Esophagus squamous epithelium (tissue), 5 donors: ENCODE data around the gene SKA3. TPM values are rescaled to one million over a fixed set of nuclear protein-coding genes. Genes with fewer than 3 reads are reported as not detected.
"Not testable (repeated sequence)": the region's sequence is repeated elsewhere in the genome, so short reads cannot be mapped to it uniquely, and the experiment has no call there.

ENCODE experiments used
- DNase-seq: peaks from one replicate; lab custom pipeline; 2025; lab: John Stamatoyannopoulos, UW
- H3K27ac ChIP-seq, 4 donors: fragments of 200-600 bp; sonication (generic); one replicate each; pipeline ENCODE4 v1.5.1; 2016 to 2019; ENCODE audit warnings: mild to moderate bottlenecking in 1 of 4
- H3K27me3 ChIP-seq, 4 donors: fragments of 200-600 bp; sonication (generic); 1 replicate in 3 of 4; 2 replicates in 1 of 4; pipeline versions ENCODE4 v1.5.1 to v1.6.0; 2017 to 2021; ENCODE audit warnings: antibody characterized with exemption in 1 of 4
- H3K36me3 ChIP-seq, 3 donors: fragments of 200-600 bp; sonication (generic); one replicate each; pipeline ENCODE4 v1.5.1; 2016 to 2019
- H3K4me1 ChIP-seq, 3 donors: fragments of 200-600 bp; sonication (generic); one replicate each; pipeline ENCODE4 v1.5.1; 2017 to 2019
- H3K4me3 ChIP-seq, 4 donors: fragments of 200-600 bp; sonication (generic); 1 replicate in 3 of 4; 2 replicates in 1 of 4; pipeline ENCODE4 v1.5.1; 2016 to 2019; ENCODE audit warnings: mild to moderate bottlenecking in 2 of 4, moderate library complexity in 1 of 4
- H3K9me3 ChIP-seq, 3 donors: fragments of 200-600 bp; sonication (generic); one replicate each; pipeline ENCODE4 v1.5.1; 2016 to 2019
- CTCF ChIP-seq, 6 experiments: fragments of 450-650 bp in 4 of 6; fragments of 200-600 bp in 2 of 6; sonication (generic) in 2 of 6; IDR thresholded peaks; one replicate each; pipeline ENCODE4 v1.5.1; 2016 to 2019; ENCODE audit warnings: antibody characterized with exemption in 6 of 6, mild to moderate bottlenecking in 4 of 6, moderate library complexity in 4 of 6
- POLR2A ChIP-seq, 4 donors: fragments of 450-650 bp; IDR thresholded peaks; one replicate each; pipeline ENCODE4 v1.6.1; 2017; ENCODE audit warnings: antibody characterized with exemption in 4 of 4, mild to moderate bottlenecking in 4 of 4, moderate library complexity in 3 of 4
- WGBS, 2 donors: methylation state at CpG; one replicate each; pipeline ENCODE4 v1.1.5; 2018; 5-methylcytosine and 5-hydroxymethylcytosine counted together
- intact Hi-C: fragments of 100-400 bp; cut with DNase I; formaldehyde crosslinking; loops from one replicate; pipeline ENCODE4 v1.15.0; 2022
- total RNA-seq, 4 donors: library from RNA; depleted of rRNA; stranded (reverse); fragments of >200 nt; gene quantifications; one replicate each; pipeline ENCODE4 v1.1.0, GENCODE V29; 2016
- donor health status: DM: yes; HTN: yes; CAD: no.

Gene SKA3
- total RNA-seq, 4 donors from 2014 or later: 3.4 to 20.8 (median 7.9) TPM

- intact Hi-C loops: no loop called here
- Histone ChIP-seq H3K27me3 (no peaks in the 10 kb centered on the region), H3K27ac (no peak overlapping the region), H3K4me3 (no peak overlapping the region), H3K9me3 (peaks cover 0 to 8% (median 0%) of the 10 kb centered on the region in 3 donors), H3K36me3 (no peaks in the 10 kb centered on the region), H3K4me1 (no peaks in the 10 kb centered on the region)
- no peak for TF ChIP-seq CTCF (IDR thresholded peaks at IDR 0.05)
- no peak for TF ChIP-seq POLR2A (IDR thresholded peaks at IDR 0.05)
- no peak for DNase-seq
- WGBS, 2 donors: 40 to 68% methylated on average over 1 to 3 of the region's 3 CpGs
Observed at GRCh38 chr13:21202767-21203531, 26.6 kb upstream of the SKA3 start.

GRCh38 chr13:21201456-21202190 is 25.3 kb upstream of the SKA3 start:
- H3K4me1 ChIP-seq, H3K36me3 ChIP-seq, H3K9me3 ChIP-seq, H3K27me3 ChIP-seq, H3K27ac ChIP-seq, intact Hi-C loops, DNase-seq, H3K4me3 ChIP-seq: not testable (repeated sequence)

GRCh38 chr13:21198391-21198790 is 22.0 kb upstream of the SKA3 start:
- H3K9me3 ChIP-seq, intact Hi-C loops, H3K27me3 ChIP-seq, H3K27ac ChIP-seq, H3K4me3 ChIP-seq, DNase-seq, H3K4me1 ChIP-seq, H3K36me3 ChIP-seq: not testable (repeated sequence)
- 67 to 83% methylated on average over 1 to 2 of the region's 4 CpGs for WGBS, 2 donors

GRCh38 chr13:21197606-21198225 is 21.4 kb upstream of the SKA3 start:
- H3K36me3 ChIP-seq, H3K27me3 ChIP-seq, H3K4me3 ChIP-seq, intact Hi-C loops, H3K9me3 ChIP-seq, H3K27ac ChIP-seq, DNase-seq, H3K4me1 ChIP-seq: not testable (repeated sequence)
- 65 to 86% methylated on average over 7 to 9 of the region's 9 CpGs for WGBS, 2 donors

- H3K9me3 ChIP-seq, H3K27me3 ChIP-seq, H3K27ac ChIP-seq, intact Hi-C loops, H3K4me3 ChIP-seq, DNase-seq, H3K36me3 ChIP-seq, H3K4me1 ChIP-seq: not testable (repeated sequence)
- 60 to 61% methylated on average over 2 of the region's 2 CpGs for WGBS, 2 donors
Observed at GRCh38 chr13:21194756-21195155, 18.4 kb upstream of the SKA3 start.

GRCh38 chr13:21186410-21186809 is 10.1 kb upstream of the SKA3 start:
- H3K4me1 ChIP-seq, H3K36me3 ChIP-seq, H3K4me3 ChIP-seq, DNase-seq, intact Hi-C loops, H3K27me3 ChIP-seq, H3K27ac ChIP-seq, H3K9me3 ChIP-seq: not testable (repeated sequence)
- WGBS, 2 donors: no CpG with 5 or more reads among the region's 35 CpGs

GRCh38 chr13:21181671-21182070 is 5.3 kb upstream of the SKA3 start:
- intact Hi-C loops: no loop called here
- no peak overlapping the region for H3K27ac ChIP-seq
- no peaks in the 10 kb centered on the region for H3K27me3 ChIP-seq
- TF ChIP-seq CTCF (IDR thresholded peaks at IDR 0.05) (no peak), POLR2A (IDR thresholded peaks at IDR 0.05) (no peak)
- H3K4me1 ChIP-seq: peaks cover 9 to 16% (median 14%) of the 10 kb centered on the region in 3 donors
- H3K4me3 ChIP-seq: no peak overlapping the region
- WGBS, 2 donors: 54 to 74% methylated on average over 2 of the region's 2 CpGs
- H3K9me3 ChIP-seq: no peaks in the 10 kb centered on the region
- H3K36me3 ChIP-seq: no peaks in the 10 kb centered on the region
- DNase-seq: no peak
